GM21360 (cell line): ENCODE results near the gene SLC25A27.

ENCODE experiments used
- ATAC-seq: cut with Tn5 transposase; IDR thresholded peaks from one replicate; pipeline ENCODE4 v1.9.1; 2021; ENCODE audit warnings: mild to moderate bottlenecking, moderate library complexity; ENCODE audit not compliant: unreplicated experiment

Gene SLC25A27

DNA sequence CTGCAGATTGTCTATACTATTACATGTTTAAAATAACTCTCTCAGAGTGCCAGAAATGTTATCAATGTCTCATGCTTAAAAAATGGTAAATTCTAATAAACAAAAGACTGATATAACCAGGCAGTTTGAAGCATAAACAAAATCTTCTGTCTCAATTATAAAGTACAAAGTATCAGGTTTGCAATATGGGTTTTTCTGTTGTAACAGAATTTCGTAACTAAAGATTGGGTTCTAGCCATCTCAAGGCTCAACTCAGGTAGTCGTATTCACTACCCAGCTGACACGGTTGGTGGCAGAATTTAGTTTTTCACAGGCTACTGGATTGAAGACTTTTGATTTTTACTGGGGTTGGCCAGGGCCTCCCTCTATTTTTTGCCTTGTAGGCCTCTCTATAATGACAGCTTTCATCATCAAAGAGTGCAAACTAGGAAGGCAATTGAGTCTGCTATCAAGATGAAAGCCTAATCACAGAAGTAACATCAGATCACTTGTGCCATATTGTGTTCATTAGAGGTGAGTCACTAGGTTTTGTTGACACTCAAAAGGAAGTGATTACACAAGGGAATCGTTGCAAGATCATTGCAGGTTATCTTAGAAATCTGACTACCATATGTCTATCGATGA lies 3.8 kb upstream of the SLC25A27 start:
- ATAC-seq = no peak

GRCh38 chr6:46651006-46651405 lies 1.8 kb upstream of the SLC25A27 start:
- no peak for ATAC-seq

GRCh38 chr6:46651816-46652215 lies 959 bp upstream of the SLC25A27 start:
- no peak for ATAC-seq

DNA sequence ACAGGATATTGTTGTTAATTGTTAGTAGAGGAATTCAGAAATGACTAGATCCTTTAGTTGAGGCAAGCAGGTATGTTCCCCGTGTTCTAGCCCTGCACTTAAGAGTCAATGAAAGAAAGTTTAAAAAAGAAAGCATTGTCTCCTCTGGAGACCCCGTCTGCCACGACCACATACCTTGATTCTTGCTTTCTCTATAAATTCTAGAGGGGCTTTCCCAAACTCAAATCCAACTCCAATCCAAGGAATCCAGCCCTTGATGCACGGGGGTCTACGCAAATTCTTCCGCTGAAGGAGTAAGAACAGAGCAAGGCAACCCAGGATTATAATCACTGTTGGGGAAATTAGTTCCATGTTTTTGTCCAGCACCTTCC lies 558 bp upstream of the SLC25A27 start:
- ATAC-seq = no peak

- no peak for ATAC-seq
Observed at GRCh38 chr6:46653439-46654195, 842 bp downstream of the SLC25A27 start.

DNA sequence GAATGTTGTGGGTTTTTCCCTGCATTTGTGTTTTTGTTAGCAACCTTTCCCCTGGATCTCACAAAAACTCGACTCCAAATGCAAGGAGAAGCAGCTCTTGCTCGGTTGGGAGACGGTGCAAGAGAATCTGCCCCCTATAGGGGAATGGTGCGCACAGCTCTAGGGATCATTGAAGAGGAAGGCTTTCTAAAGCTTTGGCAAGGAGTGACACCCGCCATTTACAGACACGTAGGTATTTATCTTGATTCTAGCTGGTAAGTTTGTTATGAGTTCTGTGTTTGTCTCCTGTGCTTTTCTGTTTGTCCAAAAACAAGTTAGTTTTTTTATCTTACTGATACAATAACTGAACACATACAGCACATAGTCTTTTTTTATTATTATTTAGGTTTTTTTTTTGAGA lies 3.0 kb downstream of the SLC25A27 start:
- no peak for ATAC-seq

- no peak for ATAC-seq
Observed at GRCh38 chr6:46657642-46658041, 4.9 kb downstream of the SLC25A27 start.

GRCh38 chr6:46661483-46661882 lies 8.7 kb downstream of the SLC25A27 start:
- ATAC-seq = no peak

GRCh38 chr6:46667377-46667776 lies 14.6 kb downstream of the SLC25A27 start:
- no peak for ATAC-seq

DNA sequence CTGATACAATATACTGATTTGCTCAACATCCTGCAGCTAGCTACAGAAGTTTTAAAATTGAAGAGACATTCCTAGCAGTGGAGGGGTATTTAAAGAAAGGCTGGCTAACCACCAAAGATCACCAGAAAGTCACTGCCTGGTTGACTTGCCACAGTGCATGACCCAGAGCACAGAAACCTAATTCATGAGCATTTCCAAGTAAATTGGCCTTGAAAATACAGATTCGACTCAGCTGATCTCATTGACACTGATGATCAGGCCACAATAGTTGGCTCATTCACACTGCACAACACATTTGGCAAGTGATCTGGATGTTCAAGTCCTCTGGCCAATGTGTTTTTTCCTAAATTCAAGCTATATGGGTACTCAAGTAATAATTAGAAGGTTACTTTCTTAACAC lies 21.6 kb downstream of the SLC25A27 start:
- no peak for ATAC-seq

DNA sequence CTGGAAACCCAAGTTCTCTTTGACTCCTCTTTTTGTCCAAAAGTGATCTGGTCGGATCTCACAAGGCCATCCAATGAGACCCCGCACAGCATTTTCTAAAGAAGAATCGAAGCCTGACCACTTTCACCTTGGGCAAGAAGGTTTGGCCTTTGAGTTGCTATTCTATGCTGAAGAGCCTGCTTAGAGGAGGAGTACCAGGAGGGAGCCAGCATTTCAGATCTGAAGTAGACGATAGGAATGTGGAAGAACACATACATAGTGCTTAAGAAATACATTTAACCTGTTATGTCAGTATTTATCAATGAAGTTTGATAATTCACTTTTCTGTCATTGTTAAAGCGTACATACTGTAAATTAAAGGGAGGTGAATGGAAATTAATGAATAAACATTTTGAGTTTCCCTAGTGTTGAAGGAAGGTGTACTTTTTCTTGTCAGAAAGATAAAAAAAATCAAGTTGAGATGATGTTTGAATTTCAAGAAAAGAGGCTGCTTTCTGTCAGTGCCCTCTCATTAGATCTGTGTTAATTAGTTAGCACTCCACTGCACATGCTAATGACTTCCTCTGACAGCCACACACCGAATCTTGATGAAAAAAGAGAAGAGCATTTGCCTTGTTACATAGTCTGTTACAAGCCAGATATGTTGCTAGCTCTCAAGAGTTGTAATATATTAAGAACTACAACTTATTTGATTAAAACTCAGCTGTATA lies 24.0 kb downstream of the SLC25A27 start:
- no peak for ATAC-seq

GRCh38 chr6:46677314-46677654 lies 24.5 kb downstream of the SLC25A27 start:
- no peak for ATAC-seq

DNA sequence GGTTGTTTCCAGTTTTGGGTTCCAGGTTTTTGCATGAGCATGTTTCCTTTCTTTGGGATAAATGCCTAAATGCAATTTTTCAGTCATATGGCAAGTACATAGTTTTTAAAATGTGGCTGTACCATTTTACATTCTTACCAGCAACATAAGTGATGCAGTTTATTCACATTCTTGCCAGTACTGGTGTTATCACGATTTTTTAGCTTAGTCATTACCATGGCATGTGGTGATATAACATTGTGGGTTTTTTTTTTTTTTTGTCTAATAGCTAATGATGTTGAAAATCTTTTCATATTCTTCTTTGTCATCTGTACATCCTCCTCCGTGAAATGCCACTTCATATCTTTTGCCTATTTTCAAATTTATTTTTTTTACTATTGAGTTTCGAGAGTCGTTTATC lies 32.0 kb downstream of the SLC25A27 start:
- no peak for ATAC-seq

DNA sequence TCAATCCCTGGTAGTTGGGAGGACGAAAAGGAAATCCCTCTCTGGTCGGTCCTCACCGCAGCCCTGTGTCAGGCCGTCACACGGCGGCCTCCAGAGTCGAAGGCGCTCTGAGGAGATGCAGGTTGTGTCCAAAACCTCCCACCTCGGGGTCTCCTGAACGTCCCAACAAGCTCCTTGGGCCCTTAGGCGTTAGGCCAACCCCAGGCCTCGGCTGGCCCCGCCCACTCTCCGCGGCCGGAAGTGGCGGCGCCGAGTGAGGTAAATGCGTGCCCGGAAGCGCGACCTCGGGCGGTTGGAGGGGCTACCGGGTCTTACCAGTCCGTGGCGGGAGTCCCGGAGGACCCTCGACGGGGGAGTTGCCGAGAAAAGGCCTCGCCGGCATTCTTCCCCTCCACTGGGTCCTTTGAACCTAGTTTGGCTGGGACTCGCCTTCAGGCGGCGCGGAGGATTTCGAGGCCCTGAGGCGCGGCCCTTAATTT lies 34.9 kb downstream of the SLC25A27 start, which contains the start of gene TDRD6:
Gene TDRD6 (plus strand): TSS at position 267 of the 479 bp plus-strand sequence. CDS start 244 bp downstream, outside the sequence.
- no peak for ATAC-seq

- no peak for ATAC-seq
Observed at GRCh38 chr6:46688117-46688965, 35.6 kb downstream of the SLC25A27 start.

DNA sequence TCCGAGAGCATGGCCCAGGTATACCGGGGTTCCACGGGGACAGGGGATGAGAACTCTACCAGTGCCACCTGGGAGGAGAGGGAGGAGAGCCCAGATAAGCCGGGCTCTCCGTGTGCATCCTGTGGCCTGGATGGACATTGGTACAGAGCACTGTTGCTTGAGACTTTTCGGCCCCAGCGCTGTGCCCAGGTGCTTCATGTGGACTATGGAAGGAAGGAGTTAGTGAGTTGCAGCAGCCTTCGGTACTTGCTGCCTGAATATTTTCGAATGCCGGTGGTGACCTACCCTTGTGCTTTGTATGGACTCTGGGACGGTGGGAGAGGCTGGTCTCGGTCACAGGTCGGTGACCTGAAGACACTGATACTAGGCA lies 36.2 kb downstream of the SLC25A27 start:
- ATAC-seq = no peak

DNA sequence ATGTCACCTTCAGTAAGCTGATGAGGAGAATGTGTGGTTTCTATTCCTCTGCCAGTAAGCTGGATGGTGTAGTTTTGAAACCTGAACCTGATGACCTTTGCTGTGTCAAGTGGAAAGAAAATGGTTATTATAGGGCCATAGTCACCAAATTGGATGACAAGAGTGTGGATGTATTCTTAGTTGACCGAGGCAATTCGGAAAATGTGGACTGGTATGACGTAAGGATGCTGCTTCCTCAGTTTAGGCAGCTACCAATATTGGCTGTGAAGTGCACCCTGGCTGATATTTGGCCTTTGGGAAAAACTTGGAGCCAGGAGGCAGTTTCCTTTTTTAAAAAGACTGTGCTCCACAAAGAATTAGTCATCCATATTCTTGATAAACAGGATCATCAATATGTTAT lies 36.9 kb downstream of the SLC25A27 start:
- no peak for ATAC-seq

DNA sequence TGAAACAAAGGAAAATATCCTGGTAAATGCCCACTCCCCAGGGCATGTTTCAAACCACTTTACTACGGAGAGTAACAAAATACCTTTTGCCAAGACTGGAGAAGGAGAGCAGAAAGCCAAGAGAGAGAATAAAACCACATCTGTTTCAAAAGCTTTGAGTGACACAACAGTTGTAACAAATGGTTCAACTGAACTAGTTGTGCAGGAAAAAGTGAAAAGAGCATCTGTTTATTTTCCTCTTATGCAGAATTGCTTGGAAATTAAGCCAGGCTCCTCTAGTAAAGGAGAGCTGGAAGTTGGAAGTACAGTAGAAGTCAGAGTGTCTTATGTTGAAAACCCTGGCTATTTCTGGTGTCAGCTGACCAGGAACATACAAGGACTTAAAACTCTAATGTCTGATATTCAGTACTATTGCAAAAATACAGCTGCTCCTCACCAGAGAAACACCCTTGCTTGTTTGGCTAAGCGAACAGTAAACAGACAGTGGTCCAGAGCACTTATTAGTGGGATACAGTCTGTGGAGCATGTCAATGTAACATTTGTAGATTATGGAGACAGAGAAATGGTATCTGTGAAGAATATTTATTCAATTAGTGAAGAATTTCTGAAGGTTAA lies 37.5 kb downstream of the SLC25A27 start:
- no peak for ATAC-seq

GRCh38 chr6:46690911-46691451 lies 38.2 kb downstream of the SLC25A27 start:
- ATAC-seq = no peak

- no peak for ATAC-seq
Observed at GRCh38 chr6:46699970-46700369, 47.2 kb downstream of the SLC25A27 start.
